ENCODE results near the gene FKBP15.
A peak's percentile ranks its signal among the peaks of the same experiment; 100 is the strongest.
"Not testable (repeated sequence)": the region's sequence is repeated elsewhere in the genome, so short reads cannot be mapped to it uniquely, and the experiment has no call there.

Gene FKBP15

DNA sequence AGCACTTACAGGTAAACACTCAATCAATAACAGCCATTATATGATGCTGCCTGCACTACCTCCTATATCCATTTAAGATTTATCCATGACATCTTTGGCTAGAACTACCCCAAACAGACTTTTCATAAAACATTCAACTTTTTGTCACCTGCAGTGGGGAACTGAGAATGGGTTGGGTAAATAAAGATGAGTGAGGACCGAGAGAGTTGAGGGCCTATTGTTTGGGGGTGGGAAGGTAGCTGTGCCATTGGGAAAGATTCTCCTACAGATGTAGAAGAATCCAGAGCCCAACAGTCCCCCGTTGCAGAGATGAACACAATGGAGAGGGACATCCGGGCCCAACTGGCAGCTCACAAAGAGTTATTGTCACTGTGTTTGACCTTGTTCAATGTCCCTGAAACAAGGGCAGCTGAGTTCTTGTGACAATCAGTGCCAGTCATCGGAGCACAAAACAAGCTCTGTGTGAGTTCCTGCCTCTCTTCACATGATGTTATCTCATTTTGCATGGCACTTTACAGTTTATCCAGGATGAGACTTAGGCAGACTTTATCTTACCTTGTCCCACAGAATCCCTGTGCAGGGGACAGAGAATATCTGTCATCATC lies 81.8 kb downstream of the FKBP15 start:
- no peak overlapping the region for H3K4me3 ChIP-seq
- H3K36me3 ChIP-seq (ENCODE audit: insufficient read depth, low read length), result no peaks in the 10 kb centered on the region
- TF ChIP-seq EZH2 (IDR thresholded peaks at IDR 0.05), result no peak
- no peak for TF ChIP-seq FOXP2 (optimal IDR thresholded peaks at IDR 0.05; ENCODE audit: control extremely low read depth, extremely low read length, insufficient read depth)
- TF ChIP-seq POLR2AphosphoS5 (IDR thresholded peaks at IDR 0.05; ENCODE audit: borderline replicate concordance, low read depth, low read length), result no peak
- no peaks in the 10 kb centered on the region for H3K9me3 ChIP-seq (ENCODE audit: low read depth, low read length)
- no peak overlapping the region for H3K27ac ChIP-seq
- DNase-seq (ENCODE audit: low read depth, low spot score), result no peak
- H3K9ac ChIP-seq (ENCODE audit: insufficient read length), result no peak overlapping the region

GRCh38 chr9:113138760-113139159 lies 82.3 kb downstream of the FKBP15 start:
- DNase-seq (ENCODE audit: low read depth, low spot score), result no peak
- Histone ChIP-seq H3K4me3 (no peak overlapping the region), H3K9me3 (ENCODE audit: low read depth, low read length) (no peaks in the 10 kb centered on the region), H3K9ac (ENCODE audit: insufficient read length) (no peak overlapping the region), H3K36me3 (ENCODE audit: insufficient read depth, low read length) (no peaks in the 10 kb centered on the region), H3K27ac (no peak overlapping the region)
- TF ChIP-seq POLR2AphosphoS5 (IDR thresholded peaks at IDR 0.05; ENCODE audit: borderline replicate concordance, low read depth, low read length) (no peak), EZH2 (IDR thresholded peaks at IDR 0.05) (no peak), FOXP2 (optimal IDR thresholded peaks at IDR 0.05; ENCODE audit: control extremely low read depth, extremely low read length, insufficient read depth) (no peak)

- H3K27ac ChIP-seq, result no peak overlapping the region
- no peaks in the 10 kb centered on the region for H3K9me3 ChIP-seq (ENCODE audit: low read depth, low read length)
- H3K36me3 ChIP-seq (ENCODE audit: insufficient read depth, low read length), result no peaks in the 10 kb centered on the region
- no peak overlapping the region for H3K9ac ChIP-seq (ENCODE audit: insufficient read length)
- H3K4me3 ChIP-seq, result no peak overlapping the region
- no peak for DNase-seq (ENCODE audit: low read depth, low spot score)
- TF ChIP-seq EZH2 (IDR thresholded peaks at IDR 0.05) (no peak), FOXP2 (optimal IDR thresholded peaks at IDR 0.05; ENCODE audit: control extremely low read depth, extremely low read length, insufficient read depth) (no peak), POLR2AphosphoS5 (IDR thresholded peaks at IDR 0.05; ENCODE audit: borderline replicate concordance, low read depth, low read length) (no peak)
Observed at GRCh38 chr9:113137196-113138168, 83.6 kb downstream of the FKBP15 start.

GRCh38 chr9:113131689-113132151 lies 89.4 kb downstream of the FKBP15 start:
- TF ChIP-seq FOXP2 (optimal IDR thresholded peaks at IDR 0.05; ENCODE audit: control extremely low read depth, extremely low read length, insufficient read depth) (no peak), POLR2AphosphoS5 (IDR thresholded peaks at IDR 0.05; ENCODE audit: borderline replicate concordance, low read depth, low read length) (no peak), EZH2 (IDR thresholded peaks at IDR 0.05) (no peak)
- DNase-seq (ENCODE audit: low read depth, low spot score), result peak; percentile 18
- Histone ChIP-seq H3K4me3 (no peak overlapping the region), H3K27ac (no peak overlapping the region), H3K9me3 (ENCODE audit: low read depth, low read length) (no peaks in the 10 kb centered on the region), H3K36me3 (ENCODE audit: insufficient read depth, low read length) (no peaks in the 10 kb centered on the region), H3K9ac (ENCODE audit: insufficient read length) (no peak overlapping the region)

- DNase-seq (ENCODE audit: low read depth, low spot score), result no peak
- no peak for TF ChIP-seq FOXP2 (optimal IDR thresholded peaks at IDR 0.05; ENCODE audit: control extremely low read depth, extremely low read length, insufficient read depth)
- TF ChIP-seq EZH2 (IDR thresholded peaks at IDR 0.05), result no peak
- TF ChIP-seq POLR2AphosphoS5 (IDR thresholded peaks at IDR 0.05; ENCODE audit: borderline replicate concordance, low read depth, low read length), result no peak
- H3K9me3 ChIP-seq (ENCODE audit: low read depth, low read length), result no peaks in the 10 kb centered on the region
- no peak overlapping the region for H3K27ac ChIP-seq
- H3K4me3 ChIP-seq, result no peak overlapping the region
- H3K36me3 ChIP-seq (ENCODE audit: insufficient read depth, low read length), result no peaks in the 10 kb centered on the region
- H3K9ac ChIP-seq (ENCODE audit: insufficient read length), result no peak overlapping the region
Observed at GRCh38 chr9:113129884-113130283, 91.2 kb downstream of the FKBP15 start.

- no peak overlapping the region for H3K4me3 ChIP-seq
- H3K9me3 ChIP-seq (ENCODE audit: low read depth, low read length), result no peaks in the 10 kb centered on the region
- no peak overlapping the region for H3K27ac ChIP-seq
- no peak for DNase-seq (ENCODE audit: low read depth, low spot score)
- H3K9ac ChIP-seq (ENCODE audit: insufficient read length), result no peak overlapping the region
- TF ChIP-seq FOXP2 (optimal IDR thresholded peaks at IDR 0.05; ENCODE audit: control extremely low read depth, extremely low read length, insufficient read depth) (no peak), POLR2AphosphoS5 (IDR thresholded peaks at IDR 0.05; ENCODE audit: borderline replicate concordance, low read depth, low read length) (no peak), EZH2 (IDR thresholded peaks at IDR 0.05) (no peak)
- no peaks in the 10 kb centered on the region for H3K36me3 ChIP-seq (ENCODE audit: insufficient read depth, low read length)
Observed at GRCh38 chr9:113129466-113129865, 91.6 kb downstream of the FKBP15 start.

DNA sequence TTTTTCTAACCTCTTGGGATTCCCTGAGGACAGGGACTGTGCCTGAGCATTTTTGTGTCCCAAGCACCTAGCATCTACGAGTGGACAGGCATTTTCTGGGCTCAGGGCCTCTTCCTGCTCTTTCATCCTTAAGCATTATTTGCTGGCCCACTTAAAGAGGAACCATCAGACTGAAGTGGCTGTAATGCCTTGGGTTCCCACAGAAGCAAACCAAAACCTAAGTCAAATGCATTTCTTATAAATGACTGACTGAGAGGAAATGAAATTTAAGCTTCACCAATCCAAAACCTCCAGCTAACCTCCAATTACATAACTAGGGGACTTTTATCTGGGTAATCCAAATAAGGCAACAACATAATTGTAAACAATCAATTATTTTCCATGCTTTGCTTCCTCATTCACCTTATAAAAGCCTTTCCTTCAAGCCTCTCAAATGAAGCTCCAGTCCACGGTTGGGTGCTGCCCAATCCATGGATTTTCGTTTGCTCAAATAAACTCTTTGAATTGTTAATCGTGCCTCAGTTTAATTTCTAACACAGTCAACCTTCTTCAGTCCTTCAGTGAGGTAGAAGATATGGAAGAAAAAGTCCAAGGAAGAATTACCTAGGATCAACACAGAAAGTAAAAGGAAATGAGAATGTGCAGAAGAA lies 95.6 kb downstream of the FKBP15 start:
- Histone ChIP-seq H3K36me3 (ENCODE audit: insufficient read depth, low read length) (no peaks in the 10 kb centered on the region), H3K9ac (ENCODE audit: insufficient read length) (no peak overlapping the region), H3K4me3 (no peak overlapping the region), H3K9me3 (ENCODE audit: low read depth, low read length) (no peaks in the 10 kb centered on the region), H3K27ac (no peak overlapping the region)
- no peak for DNase-seq (ENCODE audit: low read depth, low spot score)
- TF ChIP-seq EZH2 (IDR thresholded peaks at IDR 0.05) (no peak), FOXP2 (optimal IDR thresholded peaks at IDR 0.05; ENCODE audit: control extremely low read depth, extremely low read length, insufficient read depth) (no peak), POLR2AphosphoS5 (IDR thresholded peaks at IDR 0.05; ENCODE audit: borderline replicate concordance, low read depth, low read length) (no peak)

DNA sequence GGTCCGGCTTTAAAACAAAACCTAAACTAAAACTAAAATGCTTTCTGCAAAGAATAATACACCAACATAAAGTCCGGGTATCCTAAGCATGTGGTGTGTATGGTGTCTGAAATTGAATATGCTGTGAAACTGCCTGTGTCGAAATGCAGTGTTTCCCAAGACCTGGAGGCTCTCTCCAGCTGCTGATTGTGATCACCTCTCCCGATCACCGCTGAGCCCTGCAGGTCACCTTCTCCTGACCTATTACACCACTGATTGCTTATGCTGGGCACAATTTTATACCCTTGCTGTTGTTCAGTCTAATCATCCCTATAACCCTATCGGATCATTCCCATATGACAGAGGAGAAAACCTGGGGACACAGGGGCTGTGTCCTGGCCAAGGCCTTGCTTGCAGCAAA lies 102.2 kb downstream of the FKBP15 start:
- not testable (repeated sequence) for H3K36me3 ChIP-seq (ENCODE audit: insufficient read depth, low read length); H3K27ac ChIP-seq; H3K9me3 ChIP-seq (ENCODE audit: low read depth, low read length); H3K4me3 ChIP-seq; H3K9ac ChIP-seq (ENCODE audit: insufficient read length); DNase-seq (ENCODE audit: low read depth, low spot score)
